ENCODE data around the gene SF3B2. TPM values are rescaled to one million over a fixed set of nuclear protein-coding genes. Genes with fewer than 3 reads are reported as not detected.
A peak's percentile ranks its signal among the peaks of the same experiment; 100 is the strongest.

SF3B2 gene
- total RNA-seq, 1 donor from 2014 or later: 75.5 TPM

- no peaks in the 10 kb centered on the region for H3K9me3 ChIP-seq (replicated peaks)
- no peak overlapping the region for H3K27ac ChIP-seq (replicated peaks)
- H3K4me1 ChIP-seq: peaks cover 17% of the 10 kb centered on the region
- H3K27me3 ChIP-seq (ENCODE audit: low read depth): no peaks in the 10 kb centered on the region
- H3K36me3 ChIP-seq: peaks cover 99% of the 10 kb centered on the region
- no peak for DNase-seq
- no peak for TF ChIP-seq CTCF (IDR thresholded peaks at IDR 0.05; ENCODE audit: borderline replicate concordance)
- intact Hi-C loops (cut with micrococcal nuclease): no loop called here
- no peak overlapping the region for H3K4me3 ChIP-seq
Observed at GRCh38 chr11:66063900-66064299, 11.7 kb downstream of the SF3B2 start.

- Histone ChIP-seq H3K36me3 (peaks cover 92% of the 10 kb centered on the region), H3K9me3 (replicated peaks) (no peaks in the 10 kb centered on the region), H3K4me1 (peaks cover 23% of the 10 kb centered on the region), H3K27me3 (ENCODE audit: low read depth) (no peaks in the 10 kb centered on the region), H3K27ac (replicated peaks) (no peak overlapping the region), H3K4me3 (no peak overlapping the region)
- DNase-seq: no peak
- intact Hi-C loops (cut with micrococcal nuclease): no loop called here
- TF ChIP-seq CTCF (IDR thresholded peaks at IDR 0.05; ENCODE audit: borderline replicate concordance): no peak
Observed at GRCh38 chr11:66064571-66064970, 12.4 kb downstream of the SF3B2 start.

- intact Hi-C loops (cut with micrococcal nuclease): no loop called here
Observed at GRCh38 chr11:66066751-66067150, 14.6 kb downstream of the SF3B2 start.

GRCh38 chr11:66067640-66068039 lies 15.5 kb downstream of the SF3B2 start:
- no peak for TF ChIP-seq CTCF (IDR thresholded peaks at IDR 0.05; ENCODE audit: borderline replicate concordance)

More at GRCh38 chr11:66066751-66067150, 14.6 kb downstream of the SF3B2 start:
- H3K27ac ChIP-seq (replicated peaks): peak overlapping the region; percentile 13
- no peak overlapping the region for H3K4me3 ChIP-seq
- no peak for DNase-seq
- H3K4me1 ChIP-seq: peaks cover 41% of the 10 kb centered on the region
- TF ChIP-seq CTCF (IDR thresholded peaks at IDR 0.05; ENCODE audit: borderline replicate concordance): no peak
- no peaks in the 10 kb centered on the region for H3K9me3 ChIP-seq (replicated peaks)
- peaks cover 70% of the 10 kb centered on the region for H3K36me3 ChIP-seq
- H3K27me3 ChIP-seq (ENCODE audit: low read depth): no peaks in the 10 kb centered on the region

GRCh38 chr11:66068154-66068821 lies 16.1 kb downstream of the SF3B2 start:
- Histone ChIP-seq H3K27me3 (ENCODE audit: low read depth) (no peaks in the 10 kb centered on the region), H3K4me3 (peak overlapping the region; percentile 92), H3K9me3 (replicated peaks) (no peaks in the 10 kb centered on the region), H3K36me3 (peaks cover 61% of the 10 kb centered on the region), H3K4me1 (peaks cover 47% of the 10 kb centered on the region), H3K27ac (replicated peaks) (peak overlapping the region; percentile 94)
- peak; percentile 69 for DNase-seq
- peak; percentile 93 for TF ChIP-seq CTCF (IDR thresholded peaks at IDR 0.05; ENCODE audit: borderline replicate concordance)
- intact Hi-C loops (cut with micrococcal nuclease): no loop called here

More at GRCh38 chr11:66067640-66068039, 15.5 kb downstream of the SF3B2 start:
- Histone ChIP-seq H3K9me3 (replicated peaks) (no peaks in the 10 kb centered on the region), H3K4me1 (peaks cover 47% of the 10 kb centered on the region), H3K27me3 (ENCODE audit: low read depth) (no peaks in the 10 kb centered on the region), H3K27ac (replicated peaks) (peak overlapping the region; percentile 94), H3K36me3 (peaks cover 64% of the 10 kb centered on the region), H3K4me3 (no peak overlapping the region)
- no peak for DNase-seq
- intact Hi-C loops (cut with micrococcal nuclease): no loop called here
